Omental fat pad (tissue), 4 donors: ENCODE data around the gene OPN1MW. TPM values are rescaled to one million over a fixed set of nuclear protein-coding genes. Genes with fewer than 3 reads are reported as not detected.
"Not testable (repeated sequence)": the region's sequence is repeated elsewhere in the genome, so short reads cannot be mapped to it uniquely, and the experiment has no call there.

Experiments
- ATAC-seq: fragments of 150-250 bp; one replicate; pipeline ENCODE4 v1.9.1; 2016; ENCODE audit warnings: mild to moderate bottlenecking, moderate library complexity; ENCODE audit not compliant: low FRiP score
- DNase-seq: peaks from one replicate; pipeline ENCODE4 v3.0.0-alpha.2; 2019; ENCODE audit warnings: low spot score
- total RNA-seq, 4 donors: library from RNA; depleted of rRNA; stranded (reverse); fragments of >200 nt; gene quantifications; one replicate each; pipeline ENCODE4 v1.1.0, GENCODE V29; 2016

OPN1MW gene
- total RNA-seq, 4 donors from 2014 or later = not detected

DNA sequence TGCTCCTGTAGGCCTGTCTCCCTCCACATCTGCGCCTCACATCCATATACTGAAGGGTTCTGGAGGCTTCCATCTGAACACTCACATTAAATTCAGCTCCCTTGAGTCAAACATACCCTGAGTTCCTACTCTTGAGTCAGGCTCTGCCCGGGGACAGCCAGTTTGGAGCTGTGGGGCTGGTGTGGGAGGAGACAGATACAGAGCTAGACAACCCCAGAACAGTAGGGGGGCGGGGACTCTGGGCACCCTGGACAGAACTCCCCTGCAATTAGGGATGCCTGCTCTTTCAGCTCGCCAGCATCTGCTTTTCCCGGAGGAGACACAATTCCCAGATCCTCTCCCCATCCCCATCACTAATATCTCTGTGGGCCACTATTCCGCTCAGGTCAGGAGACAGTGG, 42.9 kb downstream of the OPN1MW start:
- DNase-seq, ATAC-seq: not testable (repeated sequence)

DNA sequence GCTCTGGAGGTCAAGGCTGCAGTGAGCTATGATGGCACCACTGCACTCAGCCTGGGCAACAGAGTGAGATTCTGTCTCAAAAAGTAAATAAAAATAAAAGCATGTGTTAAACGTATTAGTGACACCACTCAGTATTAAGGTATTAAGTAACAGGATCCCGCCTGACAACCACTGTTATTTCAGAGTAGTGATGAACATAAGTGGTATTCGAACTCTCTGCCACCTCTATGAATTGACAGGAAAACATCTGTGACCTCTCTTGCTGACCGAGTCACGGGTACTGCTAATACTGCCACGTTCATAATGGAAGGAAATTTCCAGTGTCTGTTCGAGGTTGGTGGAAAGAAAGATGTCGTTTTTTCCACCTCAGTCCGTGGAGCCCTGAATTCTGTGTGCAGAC, 44.3 kb downstream of the OPN1MW start:
- not testable (repeated sequence) for ATAC-seq, DNase-seq

DNA sequence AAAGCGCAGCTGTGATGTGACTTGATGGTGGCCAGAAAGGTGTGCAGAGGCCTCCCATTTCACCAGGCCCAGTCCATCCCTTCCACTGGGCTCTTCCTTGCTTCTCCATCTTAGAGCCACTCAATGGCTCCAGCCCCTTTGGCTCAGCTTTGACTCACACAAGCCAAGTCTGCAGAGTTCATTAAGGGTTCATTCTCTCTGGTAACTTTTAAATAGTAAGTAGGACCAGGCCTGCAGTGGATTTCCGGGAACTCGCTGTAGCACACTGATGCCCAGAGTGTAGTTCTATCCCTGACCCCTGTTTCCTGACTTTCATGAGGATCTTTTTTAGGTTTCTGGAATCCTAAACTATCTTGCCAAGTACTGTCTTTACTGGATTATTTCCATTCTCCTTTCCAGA, 49.0 kb downstream of the OPN1MW start:
- not testable (repeated sequence) for ATAC-seq

DNA sequence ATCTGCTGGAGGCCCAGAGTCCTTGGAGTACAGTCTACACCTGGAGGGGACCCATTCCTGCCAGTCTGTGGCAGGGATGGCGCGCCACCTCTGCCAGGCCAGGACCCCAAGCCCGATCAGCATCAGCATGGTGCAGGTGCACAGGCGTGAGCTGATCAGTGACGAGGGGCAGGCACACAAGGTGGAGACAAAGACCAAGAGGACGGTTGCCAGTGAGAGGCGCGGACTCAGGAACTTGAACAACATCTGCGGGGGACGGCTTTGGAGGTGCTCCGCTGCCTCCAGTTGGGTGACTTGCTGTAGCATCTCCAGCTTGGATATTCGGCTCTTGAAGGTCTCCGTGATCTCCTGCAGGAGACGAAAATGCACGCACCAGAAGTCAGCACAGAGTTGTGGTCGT, 51.2 kb downstream of the OPN1MW start:
- DNase-seq, ATAC-seq: not testable (repeated sequence)

More for the DNA sequence above, 49.0 kb downstream of the OPN1MW start:
- DNase-seq = not testable (repeated sequence)

DNA sequence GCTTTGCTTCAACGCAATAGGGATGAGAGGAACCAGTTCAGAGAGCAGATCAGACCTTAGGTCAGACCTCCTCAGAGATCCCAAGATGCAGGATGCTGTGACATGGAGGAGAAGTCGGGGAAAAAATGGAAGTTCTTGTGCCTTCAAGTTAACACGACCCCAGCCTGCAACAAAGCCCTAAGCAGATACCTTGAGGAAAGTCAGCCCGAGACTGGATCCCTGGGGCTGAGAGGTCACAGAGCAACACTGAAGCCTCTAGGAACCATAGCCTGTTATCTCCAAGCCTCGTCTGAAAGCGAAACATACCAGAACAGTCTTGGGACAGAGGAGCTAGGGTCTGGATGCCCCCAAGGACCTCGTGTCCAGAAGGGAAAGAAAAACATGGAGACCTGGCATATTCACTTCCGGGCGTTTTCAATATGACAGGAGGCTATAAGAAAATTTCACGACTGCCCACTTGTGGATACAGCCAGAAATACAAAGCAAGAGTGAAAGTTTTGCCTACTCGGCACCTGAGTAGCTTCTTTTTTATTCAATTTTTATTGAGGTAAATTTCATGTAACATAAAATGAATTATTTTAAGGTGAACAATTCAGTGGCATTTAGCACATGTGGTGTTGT, 56.7 kb downstream of the OPN1MW start:
- ATAC-seq = not testable (repeated sequence)
- peak; percentile 11 for DNase-seq

- DNase-seq (peak; percentile 22), ATAC-seq (peak; percentile 70)
Measured at GRCh38 chrX:154239982-154240503, 57.6 kb downstream of the OPN1MW start.

Other genes starting within 250 kb of the OPN1MW start
- gene NAA10, start 247.6 kb upstream of the OPN1MW start, total RNA-seq = 100 to 1,000 TPM in 1 of 4 donors, 10 to 100 TPM in 3; 85.7 to 101 (median 90.7) TPM
- 10 to 100 TPM in 3 of 4 donors, 1 to 10 TPM in 1; 7.8 to 33.0 (median 26.5) TPM for gene RENBP, start 238.0 kb upstream of the OPN1MW start, total RNA-seq
- gene HCFC1, start 210.8 kb upstream of the OPN1MW start, total RNA-seq = 10 to 100 TPM; 21.5 to 41.5 (median 30.8) TPM
- 1 to 10 TPM; 1.9 to 9.0 (median 4.5) TPM for gene TMEM187, start 209.8 kb upstream of the OPN1MW start, total RNA-seq
- gene IRAK1, start 162.7 kb upstream of the OPN1MW start, total RNA-seq = 10 to 100 TPM; 43.1 to 85.3 (median 78.4) TPM
- 10 to 100 TPM; 48.8 to 66.7 (median 56.0) TPM for gene MECP2, start 84.9 kb upstream of the OPN1MW start, total RNA-seq
- gene OPN1LW, start 38.4 kb upstream of the OPN1MW start, total RNA-seq = not detected
- gene OPN1MW2, start 37.2 kb downstream of the OPN1MW start, total RNA-seq = not detected
- gene OPN1MW3, start 75.0 kb downstream of the OPN1MW start, total RNA-seq = not detected
- not detected for gene TEX28, start 112.5 kb downstream of the OPN1MW start, total RNA-seq
- under 1 TPM in 2 of 4 donors, not detected in 2; 0.38 to 0.48 TPM for gene TKTL1, start 113.2 kb downstream of the OPN1MW start, total RNA-seq
- 1,000 to 10,000 TPM in 1 of 4 donors, 100 to 1,000 TPM in 3; 496 to 1,133 (median 729) TPM for gene FLNA, start 192.0 kb downstream of the OPN1MW start, total RNA-seq
- 10 to 100 TPM; 25.7 to 61.8 (median 53.2) TPM for gene EMD, start 196.7 kb downstream of the OPN1MW start, total RNA-seq
- gene RPL10, start 215.8 kb downstream of the OPN1MW start, total RNA-seq = 1,000 to 10,000 TPM; 6,220 to 8,957 (median 7,673) TPM
- gene DNASE1L1, start 226.7 kb downstream of the OPN1MW start, total RNA-seq = 10 to 100 TPM; 33.4 to 47.3 (median 38.8) TPM
- 10 to 100 TPM; 20.8 to 76.3 (median 33.1) TPM for gene TAFAZZIN, start 228.9 kb downstream of the OPN1MW start, total RNA-seq
- gene ATP6AP1, start 246.1 kb downstream of the OPN1MW start, total RNA-seq = 10 to 100 TPM; 23.8 to 51.8 (median 37.2) TPM